B cell (primary cell): ENCODE results near the gene PIGM. TPM values are rescaled to one million over a fixed set of nuclear protein-coding genes. Genes with fewer than 3 reads are reported as not detected.

Source experiments
- ATAC-seq: fragments of 200-7000 bp; cut with Tn5 transposase; one replicate; pipeline ENCODE4 v1.10.0; 2021; ENCODE audit warnings: low read depth, mild to moderate bottlenecking, moderate number of reproducible peaks, moderate library complexity
- CTCF ChIA-PET: fragments of 350-600 bp; sonication (Branson Sonifier 250); formaldehyde crosslinking; loops from one replicate; lab custom pipeline; 2021; ENCODE audit warnings: antibody characterized with exemption, inconsistent platforms; lab: Charles Lee
- POLR2A ChIA-PET: fragments of 350-600 bp; sonication (Branson Sonifier 250); formaldehyde crosslinking; loops from one replicate; lab custom pipeline; 2021; ENCODE audit warnings: antibody characterized with exemption; lab: Charles Lee
- DNase-seq: peaks from one replicate; pipeline ENCODE4 v3.0.0; 2013
- H2AFZ ChIP-seq: 2 replicates; pipeline ENCODE4 v1.6.1; 2012; ENCODE audit warnings: mild to moderate bottlenecking, low read depth, low read length; ENCODE audit not compliant: insufficient read depth, poor library complexity, severe bottlenecking
- H3K27ac ChIP-seq, 2 donors: 1 replicate in 1 of 2; 2 replicates in 1 of 2; pipeline ENCODE4 v1.5.1; 2012 to 2013; ENCODE audit warnings: low read length in 2 of 2, mild to moderate bottlenecking in 2 of 2, moderate library complexity in 1 of 2
- H3K27me3 ChIP-seq, 4 experiments: fragments of 200-600 bp in 1 of 4; sonication (generic) in 1 of 4; replicated peaks in 1 of 4; 1 replicate in 2 of 4; 2 replicates in 2 of 4; pipeline versions ENCODE4 v1.6.1 to v1.7.0; 2013 to 2016; ENCODE audit warnings: low read length in 3 of 4, mild to moderate bottlenecking in 2 of 4, mixed read lengths in 1 of 4, moderate library complexity in 1 of 4; ENCODE audit not compliant: insufficient read depth in 4 of 4, control insufficient read depth in 3 of 4; ENCODE audit errors: control extremely low read depth in 1 of 4
- H3K36me3 ChIP-seq, 2 experiments: replicated peaks in 1 of 2; 1 replicate in 1 of 2; 2 replicates in 1 of 2; pipeline versions ENCODE4 v1.6.1 to v1.7.1; 2013; ENCODE audit warnings: low read length in 1 of 2; ENCODE audit not compliant: insufficient read depth in 2 of 2, control insufficient read depth in 1 of 2; ENCODE audit errors: control extremely low read depth in 1 of 2, extremely low read depth in 1 of 2
- H3K4me1 ChIP-seq, 2 donors: fragments of 200-600 bp in 1 of 2; sonication (generic) in 1 of 2; 1 replicate in 1 of 2; 2 replicates in 1 of 2; pipeline versions ENCODE4 v1.5.1 to v1.6.1; 2013 to 2017; ENCODE audit warnings: low read length in 2 of 2; ENCODE audit not compliant: control insufficient read depth in 2 of 2, insufficient read depth in 2 of 2
- H3K4me2 ChIP-seq: replicated peaks from 2 replicates; pipeline ENCODE3; 2012; ENCODE audit warnings: mild to moderate bottlenecking, low read depth, low read length; ENCODE audit not compliant: poor library complexity, severe bottlenecking
- H3K4me3 ChIP-seq, 5 experiments: fragments of 200-600 bp in 1 of 5; sonication (generic) in 1 of 5; 1 replicate in 3 of 5; 2 replicates in 2 of 5; pipeline versions ENCODE4 v1.5.1 to v1.7.0; 2011 to 2016; ENCODE audit warnings: low read length in 4 of 5, mild to moderate bottlenecking in 4 of 5, low read depth in 2 of 5, control low read depth in 1 of 5, moderate library complexity in 1 of 5; ENCODE audit not compliant: insufficient read depth in 1 of 5; ENCODE audit errors: control extremely low read depth in 1 of 5, extremely low read depth in 1 of 5
- H3K79me2 ChIP-seq: fragments of 200-600 bp; sonication (generic); one replicate; pipeline ENCODE4 v1.6.0; 2016; ENCODE audit warnings: low read length; ENCODE audit not compliant: control insufficient read depth, insufficient read depth
- H3K9ac ChIP-seq: fragments of 200-600 bp; sonication (generic); 2 replicates; pipeline ENCODE4 v1.6.1; 2017; ENCODE audit warnings: mild to moderate bottlenecking, low read length, moderate library complexity
- H3K9me3 ChIP-seq, 3 donors: one replicate each; pipeline versions ENCODE4 v1.6.1 to v1.7.1; 2013; ENCODE audit warnings: low read length in 2 of 3; ENCODE audit not compliant: control insufficient read depth in 2 of 3, insufficient read depth in 1 of 3; ENCODE audit errors: control extremely low read depth in 1 of 3
- H4K20me1 ChIP-seq: 2 replicates; pipeline ENCODE4 v1.6.0; 2012; ENCODE audit warnings: mild to moderate bottlenecking, low read length; ENCODE audit not compliant: insufficient read depth, control insufficient read depth, poor library complexity, severe bottlenecking
- H3K27ac Mint-ChIP-seq: one replicate; pipeline ENCODE4 v1.8.0; 2021; ENCODE audit warnings: mixed read lengths
- H3K27me3 Mint-ChIP-seq: one replicate; pipeline ENCODE4 v1.8.0; 2021; ENCODE audit warnings: mixed read lengths
- H3K4me1 Mint-ChIP-seq: one replicate; pipeline ENCODE4 v1.8.0; 2021; ENCODE audit warnings: mixed read lengths
- H3K4me3 Mint-ChIP-seq: one replicate; pipeline ENCODE4 v1.8.0; 2021; ENCODE audit warnings: mixed read lengths
- H3K9me3 Mint-ChIP-seq: one replicate; pipeline ENCODE4 v1.8.0; 2022; ENCODE audit warnings: mixed read lengths; ENCODE audit not compliant: insufficient read depth
- CTCF ChIP-seq: fragments of 200-600 bp; IDR thresholded peaks from one replicate; pipeline ENCODE4 v1.8.0; 2022; ENCODE audit warnings: antibody characterized with exemption, mild to moderate bottlenecking
- EZH2 ChIP-seq: IDR thresholded peaks from 2 replicates; pipeline ENCODE4 v1.6.1; 2012; ENCODE audit warnings: borderline replicate concordance, low read depth, mild to moderate bottlenecking, moderate library complexity, low read length; ENCODE audit not compliant: insufficient read depth, poor library complexity, severe bottlenecking
- WGBS: methylation state at CpG from one replicate; pipeline ENCODE4 v1.1.5; 2013; ENCODE audit warnings: missing lambda C conversion rate; ENCODE audit not compliant: insufficient coverage; 5-methylcytosine and 5-hydroxymethylcytosine counted together
- intact Hi-C: fragments of 100-400 bp; cut with micrococcal nuclease; formaldehyde crosslinking; loops from one replicate; pipeline ENCODE4 v1.10.0; 2022
- polyA plus RNA-seq: library from polyadenylated mRNA; depleted of rRNA; stranded (reverse); fragments of >200 nt; gene quantifications from 2 replicates; pipeline ENCODE4 v1.2.3, GENCODE V29; 2012
- total RNA-seq, 2 donors: library from RNA; stranded (reverse); fragments of 120-200 nt in 1 of 2; gene quantifications; 1 replicate in 1 of 2; 2 replicates in 1 of 2; pipeline versions ENCODE4 v1.2.3 to v1.2.4, GENCODE V29; 2013 to 2022

The PIGM gene
- total and polyA plus RNA-seq, 2 donors (not counting 1 experiment from before 2014, with no cell fraction given): 1.4 to 7.4 TPM

DNA sequence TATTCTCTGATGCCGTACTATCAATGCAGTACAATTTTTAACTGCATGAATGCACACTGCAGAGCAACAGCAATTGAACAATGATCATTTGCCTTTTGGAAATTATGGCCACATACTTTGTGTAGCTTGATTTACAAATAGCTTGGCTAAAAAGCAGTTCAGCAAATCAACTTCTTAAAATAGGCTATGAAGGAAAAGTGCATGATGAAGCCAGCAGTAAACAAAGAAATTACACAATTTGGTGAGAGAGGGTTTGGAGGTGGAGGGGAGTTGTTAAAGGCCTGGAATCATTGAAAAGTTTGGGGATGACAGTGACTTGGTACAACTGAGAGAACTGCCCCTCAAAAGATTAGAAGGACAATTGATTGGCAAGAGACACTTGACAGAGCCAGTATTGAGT lies 6.5 kb downstream of the PIGM start:
- TF ChIP-seq EZH2: no peak
- intact Hi-C loops: no loop called here
- 100% methylated on average over 1 of the region's 1 CpG for WGBS
- Histone ChIP-seq H4K20me1 (no peaks in the 10 kb centered on the region), H3K4me3 (no peak overlapping the region), H2AFZ (no peak overlapping the region), H3K9me3 (no peaks in the 10 kb centered on the region), H3K4me1 (peaks cover 0 to 3% of the 10 kb centered on the region in 2 donors), H3K27ac (no peak overlapping the region), H3K4me2 (no peak overlapping the region), H3K27me3 (no peaks in the 10 kb centered on the region), H3K9ac (no peak overlapping the region), H3K79me2 (no peaks in the 10 kb centered on the region), H3K36me3 (no peaks in the 10 kb centered on the region)
- POLR2A ChIA-PET: no interaction called here
- DNase-seq (no peak), ATAC-seq (no peak)
- Mint-ChIP-seq H3K4me1 (peaks cover 4% of the 10 kb centered on the region), H3K4me3 (no peak overlapping the region), H3K9me3 (no peaks in the 10 kb centered on the region), H3K27ac (no peak overlapping the region), H3K27me3 (peaks cover 8% of the 10 kb centered on the region)
- CTCF ChIA-PET: interaction anchor here (1.1 kb wide), 1 partner anchor 234 kb away, joined by 4 read pairs; no protein-coding TSS in a partner anchor

DNA sequence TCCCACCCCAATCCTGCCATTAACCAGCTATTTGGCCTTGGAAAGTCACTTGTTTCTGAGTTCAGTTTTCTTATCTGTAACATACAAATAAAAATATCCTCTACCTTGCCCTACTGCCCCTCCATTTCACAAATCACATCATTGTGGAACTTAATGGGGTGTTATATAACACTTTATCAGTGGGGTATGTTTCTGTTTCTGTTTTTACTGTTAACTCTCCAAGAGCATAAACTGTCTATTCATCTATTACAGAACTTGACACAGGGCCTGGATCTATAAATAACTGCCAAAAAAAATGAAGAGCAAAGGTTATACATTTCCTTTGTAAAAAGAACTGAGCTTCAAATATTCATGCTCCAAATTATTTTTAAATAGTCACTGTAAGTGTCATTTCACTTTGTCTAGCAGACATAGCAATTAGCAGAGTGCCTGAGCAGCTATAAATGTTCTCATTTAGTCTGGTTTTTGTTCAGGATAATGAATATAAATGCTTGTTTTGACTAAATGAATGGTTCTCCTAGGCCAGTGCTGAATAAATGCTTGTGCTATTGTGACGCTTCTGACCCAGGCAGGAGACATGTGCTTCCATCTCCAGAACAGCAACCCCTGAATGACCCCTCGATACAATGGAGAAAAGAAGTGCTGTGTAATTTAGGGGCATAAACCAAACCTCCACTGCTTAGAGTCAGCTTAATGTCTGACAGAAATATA lies 7.4 kb downstream of the PIGM start:
- Histone ChIP-seq H3K4me2 (no peak overlapping the region), H3K4me3 (no peak overlapping the region), H3K27me3 (no peaks in the 10 kb centered on the region), H3K27ac (no peak overlapping the region), H3K4me1 (no peaks in the 10 kb centered on the region), H4K20me1 (no peaks in the 10 kb centered on the region), H3K36me3 (no peaks in the 10 kb centered on the region), H3K79me2 (no peaks in the 10 kb centered on the region), H3K9me3 (no peaks in the 10 kb centered on the region), H2AFZ (no peak overlapping the region), H3K9ac (no peak overlapping the region)
- TF ChIP-seq EZH2: no peak
- no peak for TF ChIP-seq CTCF
- ATAC-seq (no peak), DNase-seq (no peak)
- H3K9me3 Mint-ChIP-seq: no peaks in the 10 kb centered on the region
- H3K4me3 Mint-ChIP-seq: no peak overlapping the region
- H3K27ac Mint-ChIP-seq: no peak overlapping the region
- intact Hi-C loops: no loop called here
- H3K27me3 Mint-ChIP-seq: peaks cover 8% of the 10 kb centered on the region
- ChIA-PET CTCF (interaction anchor here (1.1 kb wide), 1 partner anchor 235 kb away, joined by 4 read pairs; no protein-coding TSS in a partner anchor), POLR2A (no interaction called here)
- H3K4me1 Mint-ChIP-seq: no peaks in the 10 kb centered on the region
- 83% methylated on average over 1 of the region's 2 CpGs for WGBS
